ENCODE measurements around the gene SPTBN4.

Gene SPTBN4

GRCh38 chr19:40571831-40572495, 105.2 kb downstream of the SPTBN4 start:
- peaks cover 3% of the 10 kb centered on the region for H3K4me1 ChIP-seq
- H2AFZ ChIP-seq: no peak overlapping the region
- H3K27ac ChIP-seq: no peak overlapping the region
- no peak for TF ChIP-seq CTCF (IDR thresholded peaks at IDR 0.05)
- H3K27me3 ChIP-seq (ENCODE audit: control insufficient read depth, insufficient read depth, low read length): no peaks in the 10 kb centered on the region
- H3K4me3 ChIP-seq (ENCODE audit: low read depth, low read length): no peak overlapping the region
- no peak overlapping the region for H3K4me2 ChIP-seq (ENCODE audit: low read length)
- no peaks in the 10 kb centered on the region for H3K9me3 ChIP-seq (ENCODE audit: control insufficient read depth, low read length)
- no peaks in the 10 kb centered on the region for H3K36me3 ChIP-seq (ENCODE audit: control insufficient read depth, insufficient read depth, low read length)
- no peaks in the 10 kb centered on the region for H3K79me2 ChIP-seq
- no peak overlapping the region for H3K9ac ChIP-seq

- no peak overlapping the region for H3K9ac ChIP-seq
These were observed 108.5 kb downstream of the SPTBN4 start for GRCh38 chr19:40575326-40575725.

GRCh38 chr19:40576151-40576584, 109.4 kb downstream of the SPTBN4 start:
- Histone ChIP-seq H3K4me3 (ENCODE audit: low read depth, low read length) (peak overlapping the region; percentile 99), H3K79me2 (no peaks in the 10 kb centered on the region), H3K4me1 (no peaks in the 10 kb centered on the region), H3K27ac (no peak overlapping the region), H3K4me2 (ENCODE audit: low read length) (peak overlapping the region; percentile 98), H3K36me3 (ENCODE audit: control insufficient read depth, insufficient read depth, low read length) (no peaks in the 10 kb centered on the region), H3K9ac (no peak overlapping the region), H2AFZ (peak overlapping the region; percentile 98), H3K9me3 (ENCODE audit: control insufficient read depth, low read length) (no peaks in the 10 kb centered on the region), H3K27me3 (ENCODE audit: control insufficient read depth, insufficient read depth, low read length) (no peaks in the 10 kb centered on the region)
- TF ChIP-seq CTCF (IDR thresholded peaks at IDR 0.05): no peak

More at GRCh38 chr19:40575326-40575725, 108.5 kb downstream of the SPTBN4 start:
- no peaks in the 10 kb centered on the region for H3K9me3 ChIP-seq (ENCODE audit: control insufficient read depth, low read length)
- H3K27me3 ChIP-seq (ENCODE audit: control insufficient read depth, insufficient read depth, low read length): no peaks in the 10 kb centered on the region
- no peaks in the 10 kb centered on the region for H3K36me3 ChIP-seq (ENCODE audit: control insufficient read depth, insufficient read depth, low read length)
- H3K4me2 ChIP-seq (ENCODE audit: low read length): no peak overlapping the region
- no peak for TF ChIP-seq CTCF (IDR thresholded peaks at IDR 0.05)
- H3K4me1 ChIP-seq: no peaks in the 10 kb centered on the region
- no peak overlapping the region for H3K27ac ChIP-seq
- no peaks in the 10 kb centered on the region for H3K79me2 ChIP-seq
- no peak overlapping the region for H2AFZ ChIP-seq
- H3K4me3 ChIP-seq (ENCODE audit: low read depth, low read length): no peak overlapping the region

GRCh38 chr19:40576585-40577451, 110.0 kb downstream of the SPTBN4 start, which contains the start of gene SHKBP1:
SHKBP1 (plus strand) TSS chr19:40576873; CDS start chr19:40576900, 27 bp downstream.
- H3K9me3 ChIP-seq (ENCODE audit: control insufficient read depth, low read length): no peaks in the 10 kb centered on the region
- H3K4me2 ChIP-seq (ENCODE audit: low read length): peak within 1 kb of the TSS; percentile 98
- H3K4me1 ChIP-seq: no peaks in the 10 kb centered on the region
- H3K36me3 ChIP-seq (ENCODE audit: control insufficient read depth, insufficient read depth, low read length): no peaks in the 10 kb centered on the region
- H3K27me3 ChIP-seq (ENCODE audit: control insufficient read depth, insufficient read depth, low read length): no peaks in the 10 kb centered on the region
- peak within 1 kb of the TSS; percentile 61 for H3K9ac ChIP-seq
- H3K79me2 ChIP-seq: no peaks in the 10 kb centered on the region
- peak within 1 kb of the TSS; percentile 59 for H3K27ac ChIP-seq
- H3K4me3 ChIP-seq (ENCODE audit: low read depth, low read length): peak within 1 kb of the TSS; percentile 99
- peak within 1 kb of the TSS; percentile 98 for H2AFZ ChIP-seq
- TF ChIP-seq CTCF (IDR thresholded peaks at IDR 0.05): no peak

Data from parathyroid adenoma (tissue), 2 donors.